GM12872 (cell line): ENCODE data around the gene SYT2.

Experiments used
- TF ChIP-seq, protein P1 (sequence below): IDR thresholded peaks from 3 replicates; pipeline ENCODE4 v1.5.1; 2011; ENCODE audit warnings: low read depth, mild to moderate bottlenecking, low read length, moderate library complexity; ENCODE audit not compliant: insufficient read depth

The SYT2 gene

GRCh38 chr1:202547215-202547614, 163.0 kb downstream of the SYT2 start:
- TF ChIP-seq, protein P1, sequence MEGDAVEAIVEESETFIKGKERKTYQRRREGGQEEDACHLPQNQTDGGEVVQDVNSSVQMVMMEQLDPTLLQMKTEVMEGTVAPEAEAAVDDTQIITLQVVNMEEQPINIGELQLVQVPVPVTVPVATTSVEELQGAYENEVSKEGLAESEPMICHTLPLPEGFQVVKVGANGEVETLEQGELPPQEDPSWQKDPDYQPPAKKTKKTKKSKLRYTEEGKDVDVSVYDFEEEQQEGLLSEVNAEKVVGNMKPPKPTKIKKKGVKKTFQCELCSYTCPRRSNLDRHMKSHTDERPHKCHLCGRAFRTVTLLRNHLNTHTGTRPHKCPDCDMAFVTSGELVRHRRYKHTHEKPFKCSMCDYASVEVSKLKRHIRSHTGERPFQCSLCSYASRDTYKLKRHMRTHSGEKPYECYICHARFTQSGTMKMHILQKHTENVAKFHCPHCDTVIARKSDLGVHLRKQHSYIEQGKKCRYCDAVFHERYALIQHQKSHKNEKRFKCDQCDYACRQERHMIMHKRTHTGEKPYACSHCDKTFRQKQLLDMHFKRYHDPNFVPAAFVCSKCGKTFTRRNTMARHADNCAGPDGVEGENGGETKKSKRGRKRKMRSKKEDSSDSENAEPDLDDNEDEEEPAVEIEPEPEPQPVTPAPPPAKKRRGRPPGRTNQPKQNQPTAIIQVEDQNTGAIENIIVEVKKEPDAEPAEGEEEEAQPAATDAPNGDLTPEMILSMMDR, result no peak
